ENCODE results near the gene SPG7.

DNA sequence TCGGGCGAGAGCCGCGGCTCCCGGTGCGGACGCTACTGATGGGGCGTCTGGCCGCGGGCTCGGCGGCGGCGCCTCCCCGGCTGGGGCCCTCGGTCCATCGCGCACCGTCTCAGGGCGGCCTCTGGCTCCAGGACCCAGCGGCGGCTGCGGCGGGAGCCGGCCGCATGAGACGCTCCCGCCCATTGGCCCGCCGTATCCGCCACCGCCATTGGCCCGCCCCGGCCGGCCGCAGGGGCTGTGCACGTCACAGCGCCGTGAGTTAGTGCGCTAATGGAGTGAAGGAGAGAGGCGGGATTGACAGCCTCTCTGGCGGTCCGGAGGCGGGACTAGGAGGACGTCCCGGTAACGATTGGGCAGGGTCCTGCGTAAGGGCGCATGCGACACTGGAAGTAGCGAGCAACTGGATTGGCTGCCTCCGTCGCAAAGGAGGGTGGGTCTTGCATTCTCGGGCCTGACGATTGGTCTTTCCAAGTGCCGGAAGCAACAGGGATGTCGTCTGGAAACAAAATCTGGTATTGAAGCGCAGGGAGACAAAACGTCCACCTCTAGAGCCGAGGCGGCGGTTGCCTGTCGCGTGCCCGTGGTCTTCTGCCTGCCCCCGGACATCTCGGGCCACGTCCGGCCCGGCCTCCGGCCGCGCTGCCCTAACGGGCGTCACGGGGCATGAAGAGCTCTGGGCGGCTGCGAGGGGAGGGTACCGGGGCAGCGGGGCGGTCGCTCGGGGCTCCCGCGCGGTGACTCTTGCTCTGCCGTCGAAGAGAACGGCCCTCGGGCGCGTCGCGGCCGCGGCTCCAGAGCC lies 17.6 kb upstream of the SPG7 start, which contains the start of gene ANKRD11:
- TF ChIP-seq EZH2 (IDR thresholded peaks at IDR 0.05; ENCODE audit: borderline replicate concordance, low read length) = no peak
- TF ChIP-seq, protein P1, sequence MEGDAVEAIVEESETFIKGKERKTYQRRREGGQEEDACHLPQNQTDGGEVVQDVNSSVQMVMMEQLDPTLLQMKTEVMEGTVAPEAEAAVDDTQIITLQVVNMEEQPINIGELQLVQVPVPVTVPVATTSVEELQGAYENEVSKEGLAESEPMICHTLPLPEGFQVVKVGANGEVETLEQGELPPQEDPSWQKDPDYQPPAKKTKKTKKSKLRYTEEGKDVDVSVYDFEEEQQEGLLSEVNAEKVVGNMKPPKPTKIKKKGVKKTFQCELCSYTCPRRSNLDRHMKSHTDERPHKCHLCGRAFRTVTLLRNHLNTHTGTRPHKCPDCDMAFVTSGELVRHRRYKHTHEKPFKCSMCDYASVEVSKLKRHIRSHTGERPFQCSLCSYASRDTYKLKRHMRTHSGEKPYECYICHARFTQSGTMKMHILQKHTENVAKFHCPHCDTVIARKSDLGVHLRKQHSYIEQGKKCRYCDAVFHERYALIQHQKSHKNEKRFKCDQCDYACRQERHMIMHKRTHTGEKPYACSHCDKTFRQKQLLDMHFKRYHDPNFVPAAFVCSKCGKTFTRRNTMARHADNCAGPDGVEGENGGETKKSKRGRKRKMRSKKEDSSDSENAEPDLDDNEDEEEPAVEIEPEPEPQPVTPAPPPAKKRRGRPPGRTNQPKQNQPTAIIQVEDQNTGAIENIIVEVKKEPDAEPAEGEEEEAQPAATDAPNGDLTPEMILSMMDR (conservative IDR thresholded peaks at IDR 0.05 in 1 of 2, IDR thresholded peaks at IDR 0.05 in 1 of 2; ENCODE audit: extremely low read depth in 1 of 2, insufficient read depth in 1 of 2, low read depth in 1 of 2, low read length in 2 of 2) = no peak

All from mammary epithelial cell (primary cell).